ENCODE measurements around the gene PUS3. TPM values are rescaled to one million over a fixed set of nuclear protein-coding genes. Genes with fewer than 3 reads are reported as not detected.

The PUS3 gene
- total RNA-seq, 1 experiment from 2014 or later, result 11.9 TPM

DNA sequence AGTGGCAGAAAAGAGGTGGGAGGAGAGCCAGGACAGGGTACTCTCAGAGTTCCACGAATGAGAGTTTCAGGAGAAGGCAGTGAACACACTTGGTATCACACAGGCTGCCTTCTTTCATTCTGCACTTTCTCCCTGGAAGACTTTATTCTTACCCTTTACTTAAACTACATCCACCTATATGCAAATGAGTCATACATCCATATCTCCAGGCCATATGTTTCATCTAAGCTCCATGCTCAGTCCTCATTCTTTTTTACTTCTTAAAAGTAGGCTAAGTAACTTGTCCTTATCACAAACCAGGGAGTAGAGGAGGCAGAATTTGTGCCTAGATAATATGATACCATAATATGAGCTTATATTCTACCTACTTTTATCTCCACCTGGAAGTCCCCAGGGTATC, 21.7 kb downstream of the PUS3 start:
- Histone ChIP-seq H3K9ac (ENCODE audit: low read length) (no peak overlapping the region), H2AFZ (ENCODE audit: low read depth, low read length, poor library complexity, severe bottlenecking) (no peak overlapping the region), H3K4me2 (ENCODE audit: low read length) (no peak overlapping the region), H3K4me1 (ENCODE audit: control insufficient read depth in 1 of 2, insufficient read depth in 2 of 2, low read length in 2 of 2) (no peaks in the 10 kb centered on the region), H3K9me2 (ENCODE audit: insufficient read depth) (no peaks in the 10 kb centered on the region), H3K4me3 (replicated peaks in 1 of 2; ENCODE audit: low read depth in 1 of 2, low read length in 2 of 2) (no peak overlapping the region), H3K27me3 (ENCODE audit: insufficient read depth, low read length) (no peaks in the 10 kb centered on the region), H4K20me1 (ENCODE audit: insufficient read depth) (no peaks in the 10 kb centered on the region), H3K79me2 (ENCODE audit: insufficient read depth, low read length) (no peaks in the 10 kb centered on the region), H3K27ac (ENCODE audit: low read depth, low read length) (no peak overlapping the region), H3K9me3 (ENCODE audit: control insufficient read depth in 1 of 2, insufficient read depth in 1 of 2, low read depth in 1 of 2, low read length in 2 of 2) (no peaks in the 10 kb centered on the region), H3K36me3 (ENCODE audit: control insufficient read depth in 1 of 2, insufficient read depth in 2 of 2, low read length in 2 of 2) (no peaks in the 10 kb centered on the region)
- RAD21 ChIA-PET (ENCODE audit: low non-redundant PET in 1 of 2, low total read pairs in 2 of 2, uncharacterized antibody in 2 of 2, unreplicated experiment in 2 of 2), result no interaction called here
- CTCF ChIA-PET, result no interaction called here
- BruUV-seq (replicated peaks), result no TSS peak
- intact Hi-C loops (cut with micrococcal nuclease), result no loop called here
- no peak for ATAC-seq
- POLR2A ChIA-PET, result no interaction called here
- DNase-seq (ENCODE audit: low read depth, low spot score), result no peak
- no peak for TF ChIP-seq POLR2AphosphoS5 (IDR thresholded peaks at IDR 0.05; ENCODE audit: low read depth, low read length)
- TF ChIP-seq ZFX (IDR thresholded peaks at IDR 0.05), result no peak
- TF ChIP-seq ZNF274 (IDR thresholded peaks at IDR 0.05; ENCODE audit: low read depth, low read length), result no peak
- no peak for TF ChIP-seq CBX3 (IDR thresholded peaks at IDR 0.05; ENCODE audit: low read depth)
- no peak for TF ChIP-seq FOSL1 (IDR thresholded peaks at IDR 0.05; ENCODE audit: low read depth)
- TF ChIP-seq POLR2A (IDR thresholded peaks at IDR 0.05; ENCODE audit: borderline replicate concordance, extremely low read depth, insufficient read depth, insufficient read length), result no peak

DNA sequence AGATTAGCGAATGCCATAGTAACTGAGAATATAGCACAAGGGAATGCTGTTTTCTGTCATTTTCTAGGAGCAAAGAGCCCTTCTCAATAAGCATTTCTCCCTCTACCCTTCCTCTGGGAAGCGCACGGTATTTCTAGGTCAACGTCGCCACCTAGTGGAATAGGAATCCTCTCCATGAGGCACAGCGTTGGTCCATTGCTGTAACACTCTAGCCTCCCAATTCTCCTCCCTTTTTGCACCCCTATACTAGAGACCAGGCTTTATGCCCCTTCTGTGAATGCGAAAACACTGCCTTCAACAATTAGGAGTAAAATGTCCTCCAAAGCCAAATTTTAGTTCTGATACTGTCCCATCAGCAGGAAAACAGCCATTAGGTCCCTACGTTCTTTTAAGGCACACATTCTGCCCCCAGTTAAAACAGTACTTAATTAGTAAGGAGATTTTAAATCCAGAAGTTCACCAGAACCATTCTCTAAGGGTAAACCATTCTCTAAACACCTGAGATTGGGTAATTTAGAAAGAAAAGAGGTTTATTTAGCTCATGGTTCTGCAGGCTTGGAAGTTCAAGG, 28.4 kb downstream of the PUS3 start:
- Histone ChIP-seq H3K27ac (ENCODE audit: low read depth, low read length) (no peak overlapping the region), H3K4me3 (replicated peaks in 1 of 2; ENCODE audit: low read depth in 1 of 2, low read length in 2 of 2) (no peak overlapping the region), H4K20me1 (ENCODE audit: insufficient read depth) (no peaks in the 10 kb centered on the region), H3K9me2 (ENCODE audit: insufficient read depth) (no peaks in the 10 kb centered on the region), H3K4me1 (ENCODE audit: control insufficient read depth in 1 of 2, insufficient read depth in 2 of 2, low read length in 2 of 2) (no peaks in the 10 kb centered on the region), H2AFZ (ENCODE audit: low read depth, low read length, poor library complexity, severe bottlenecking) (no peak overlapping the region), H3K4me2 (ENCODE audit: low read length) (no peak overlapping the region), H3K27me3 (ENCODE audit: insufficient read depth, low read length) (no peaks in the 10 kb centered on the region), H3K9me3 (ENCODE audit: control insufficient read depth in 1 of 2, insufficient read depth in 1 of 2, low read depth in 1 of 2, low read length in 2 of 2) (peaks cover 0 to 6% of the 10 kb centered on the region in 2 experiments; a peak in 1 of 4 replicates), H3K9ac (ENCODE audit: low read length) (no peak overlapping the region), H3K79me2 (ENCODE audit: insufficient read depth, low read length) (no peaks in the 10 kb centered on the region), H3K36me3 (ENCODE audit: control insufficient read depth in 1 of 2, insufficient read depth in 2 of 2, low read length in 2 of 2) (no peaks in the 10 kb centered on the region)
- ChIA-PET CTCF (interaction anchor here (2.8 kb wide), 1 partner anchor 445 kb away, joined by 6 read pairs; no protein-coding TSS in a partner anchor), RAD21 (ENCODE audit: low non-redundant PET in 1 of 2, low total read pairs in 2 of 2, uncharacterized antibody in 2 of 2, unreplicated experiment in 2 of 2) (interaction anchor here in 1 of 2 experiments (1.0 kb wide), 1 partner anchor 320 kb away, joined by 3 read pairs; no protein-coding TSS in a partner anchor), POLR2A (no interaction called here)
- DNase-seq (ENCODE audit: low read depth, low spot score) (peak; percentile 44), ATAC-seq (peak; percentile 96)
- intact Hi-C loops (cut with micrococcal nuclease), result loop anchor here (1.0 to 5.0 kb wide), 8 partner anchors 150 to 1037 kb away; no protein-coding TSS in a partner anchor
- no TSS peak for BruUV-seq (replicated peaks)
- TF ChIP-seq SP1 (IDR thresholded peaks at IDR 0.05; ENCODE audit: low read depth), result no peak
- TF ChIP-seq, protein P1, sequence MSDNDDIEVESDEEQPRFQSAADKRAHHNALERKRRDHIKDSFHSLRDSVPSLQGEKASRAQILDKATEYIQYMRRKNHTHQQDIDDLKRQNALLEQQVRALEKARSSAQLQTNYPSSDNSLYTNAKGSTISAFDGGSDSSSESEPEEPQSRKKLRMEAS (IDR thresholded peaks at IDR 0.05), result no peak
- TF ChIP-seq, protein P2, sequence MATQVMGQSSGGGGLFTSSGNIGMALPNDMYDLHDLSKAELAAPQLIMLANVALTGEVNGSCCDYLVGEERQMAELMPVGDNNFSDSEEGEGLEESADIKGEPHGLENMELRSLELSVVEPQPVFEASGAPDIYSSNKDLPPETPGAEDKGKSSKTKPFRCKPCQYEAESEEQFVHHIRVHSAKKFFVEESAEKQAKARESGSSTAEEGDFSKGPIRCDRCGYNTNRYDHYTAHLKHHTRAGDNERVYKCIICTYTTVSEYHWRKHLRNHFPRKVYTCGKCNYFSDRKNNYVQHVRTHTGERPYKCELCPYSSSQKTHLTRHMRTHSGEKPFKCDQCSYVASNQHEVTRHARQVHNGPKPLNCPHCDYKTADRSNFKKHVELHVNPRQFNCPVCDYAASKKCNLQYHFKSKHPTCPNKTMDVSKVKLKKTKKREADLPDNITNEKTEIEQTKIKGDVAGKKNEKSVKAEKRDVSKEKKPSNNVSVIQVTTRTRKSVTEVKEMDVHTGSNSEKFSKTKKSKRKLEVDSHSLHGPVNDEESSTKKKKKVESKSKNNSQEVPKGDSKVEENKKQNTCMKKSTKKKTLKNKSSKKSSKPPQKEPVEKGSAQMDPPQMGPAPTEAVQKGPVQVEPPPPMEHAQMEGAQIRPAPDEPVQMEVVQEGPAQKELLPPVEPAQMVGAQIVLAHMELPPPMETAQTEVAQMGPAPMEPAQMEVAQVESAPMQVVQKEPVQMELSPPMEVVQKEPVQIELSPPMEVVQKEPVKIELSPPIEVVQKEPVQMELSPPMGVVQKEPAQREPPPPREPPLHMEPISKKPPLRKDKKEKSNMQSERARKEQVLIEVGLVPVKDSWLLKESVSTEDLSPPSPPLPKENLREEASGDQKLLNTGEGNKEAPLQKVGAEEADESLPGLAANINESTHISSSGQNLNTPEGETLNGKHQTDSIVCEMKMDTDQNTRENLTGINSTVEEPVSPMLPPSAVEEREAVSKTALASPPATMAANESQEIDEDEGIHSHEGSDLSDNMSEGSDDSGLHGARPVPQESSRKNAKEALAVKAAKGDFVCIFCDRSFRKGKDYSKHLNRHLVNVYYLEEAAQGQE (IDR thresholded peaks at IDR 0.05; ENCODE audit: low read depth), result no peak
- TF ChIP-seq, protein P3, sequence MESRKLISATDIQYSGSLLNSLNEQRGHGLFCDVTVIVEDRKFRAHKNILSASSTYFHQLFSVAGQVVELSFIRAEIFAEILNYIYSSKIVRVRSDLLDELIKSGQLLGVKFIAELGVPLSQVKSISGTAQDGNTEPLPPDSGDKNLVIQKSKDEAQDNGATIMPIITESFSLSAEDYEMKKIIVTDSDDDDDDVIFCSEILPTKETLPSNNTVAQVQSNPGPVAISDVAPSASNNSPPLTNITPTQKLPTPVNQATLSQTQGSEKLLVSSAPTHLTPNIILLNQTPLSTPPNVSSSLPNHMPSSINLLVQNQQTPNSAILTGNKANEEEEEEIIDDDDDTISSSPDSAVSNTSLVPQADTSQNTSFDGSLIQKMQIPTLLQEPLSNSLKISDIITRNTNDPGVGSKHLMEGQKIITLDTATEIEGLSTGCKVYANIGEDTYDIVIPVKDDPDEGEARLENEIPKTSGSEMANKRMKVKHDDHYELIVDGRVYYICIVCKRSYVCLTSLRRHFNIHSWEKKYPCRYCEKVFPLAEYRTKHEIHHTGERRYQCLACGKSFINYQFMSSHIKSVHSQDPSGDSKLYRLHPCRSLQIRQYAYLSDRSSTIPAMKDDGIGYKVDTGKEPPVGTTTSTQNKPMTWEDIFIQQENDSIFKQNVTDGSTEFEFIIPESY (IDR thresholded peaks at IDR 0.05; ENCODE audit: extremely low read depth, insufficient replicate concordance, low read length), result no peak
- no peak for TF ChIP-seq ELF1 (IDR thresholded peaks at IDR 0.05; ENCODE audit: borderline replicate concordance, low read depth)
- TF ChIP-seq YY1 (IDR thresholded peaks at IDR 0.05; ENCODE audit: extremely low read depth, insufficient replicate concordance, low read depth, low read length), result no peak
- no peak for TF ChIP-seq JUND (IDR thresholded peaks at IDR 0.05)
- TF ChIP-seq POLR2A (IDR thresholded peaks at IDR 0.05; ENCODE audit: borderline replicate concordance, extremely low read depth, insufficient read depth, insufficient read length), result no peak
- TF ChIP-seq ZFX (IDR thresholded peaks at IDR 0.05), result no peak
- no peak for TF ChIP-seq EZH2 (IDR thresholded peaks at IDR 0.05)
- TF ChIP-seq, protein P4, sequence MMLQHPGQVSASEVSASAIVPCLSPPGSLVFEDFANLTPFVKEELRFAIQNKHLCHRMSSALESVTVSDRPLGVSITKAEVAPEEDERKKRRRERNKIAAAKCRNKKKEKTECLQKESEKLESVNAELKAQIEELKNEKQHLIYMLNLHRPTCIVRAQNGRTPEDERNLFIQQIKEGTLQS (IDR thresholded peaks at IDR 0.05), result no peak

All from HCT116 (cell line).